Measurements from ENCODE around the gene ZFP28.

GRCh38 chr19:56562766-56563165 lies 24.0 kb downstream of the ZFP28 start:
- no peak for TF ChIP-seq CTCF (IDR thresholded peaks at IDR 0.05; ENCODE audit: low read depth, low read length, poor library complexity, severe bottlenecking)
- no peak for TF ChIP-seq EZH2phosphoT487 (IDR thresholded peaks at IDR 0.05; ENCODE audit: borderline replicate concordance, low read length)
